KG1 (cell line): ENCODE results near the gene HP1BP3.

Experiments
- DNase-seq: peaks from one replicate; lab custom pipeline; 2025; lab: John Stamatoyannopoulos, UW

HP1BP3 gene

GRCh38 chr1:20770314-20771087 is 16.6 kb downstream of the HP1BP3 start:
- no peak for DNase-seq

DNA sequence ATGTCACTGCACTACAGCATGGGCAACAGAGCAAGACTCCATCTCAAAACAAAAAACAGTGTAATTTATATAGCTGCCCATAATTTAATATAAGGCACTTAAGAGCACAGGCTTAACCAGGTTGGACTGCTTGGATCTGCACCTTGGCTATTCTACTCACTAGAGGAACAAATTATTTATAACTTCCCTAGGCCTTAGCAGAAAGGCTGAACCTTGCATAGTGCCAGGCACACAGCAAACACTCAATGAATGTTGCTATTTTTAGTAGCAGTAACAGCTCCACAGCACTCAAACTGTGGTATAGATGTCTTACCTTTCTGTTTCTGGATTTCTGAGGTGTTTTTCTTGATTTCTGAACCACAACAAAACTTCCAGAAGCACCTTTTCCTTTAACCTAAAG is 19.8 kb downstream of the HP1BP3 start:
- DNase-seq: no peak

- no peak for DNase-seq
Observed at GRCh38 chr1:20763417-20763816, 23.7 kb downstream of the HP1BP3 start.

GRCh38 chr1:20760322-20760721 is 26.8 kb downstream of the HP1BP3 start:
- DNase-seq: no peak

DNA sequence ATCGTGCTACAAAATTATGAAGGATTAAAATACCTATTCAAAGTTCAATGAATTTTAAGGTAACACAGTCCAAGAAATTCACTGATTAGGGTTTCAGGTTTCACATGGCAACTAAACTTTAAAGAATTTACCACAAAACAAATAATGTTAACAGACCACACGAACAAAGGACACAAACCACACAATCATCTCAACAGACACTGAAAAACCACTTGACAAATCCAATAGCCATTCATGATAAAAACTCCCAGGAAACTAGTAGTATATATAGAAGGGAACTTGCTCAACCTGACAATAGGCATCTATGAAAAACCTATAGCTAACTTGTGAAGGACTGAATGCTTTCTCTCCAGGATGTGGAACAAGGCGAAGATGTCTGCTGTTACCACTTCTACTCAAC is 33.5 kb downstream of the HP1BP3 start:
- no peak for DNase-seq

DNA sequence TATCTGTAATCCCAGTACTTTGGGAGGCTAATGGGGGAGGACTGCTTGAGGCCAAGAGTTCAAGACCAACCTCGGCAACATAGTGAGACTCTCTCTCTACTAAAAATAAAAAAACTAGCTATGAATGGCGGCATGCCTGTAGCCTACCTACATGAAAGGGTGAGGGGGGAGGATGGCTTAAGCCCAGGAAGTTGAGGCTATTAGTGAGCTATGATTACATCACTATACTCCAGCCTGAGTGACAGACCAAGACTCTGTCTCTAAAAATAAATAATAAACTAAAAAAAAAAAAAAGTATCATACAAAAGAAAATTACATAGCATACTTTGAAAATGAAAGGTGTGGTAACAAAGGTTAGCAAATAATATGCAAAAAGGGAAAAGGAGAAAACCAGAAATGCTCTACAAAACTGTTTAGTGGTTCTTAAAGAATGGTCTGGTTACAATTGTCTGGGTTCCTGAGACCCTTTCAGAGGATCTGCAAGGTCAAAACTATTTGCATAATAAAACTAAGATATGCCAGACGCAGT is 35.6 kb downstream of the HP1BP3 start:
- no peak for DNase-seq

- DNase-seq: no peak
Observed at GRCh38 chr1:20742671-20743070, 44.4 kb downstream of the HP1BP3 start.

DNA sequence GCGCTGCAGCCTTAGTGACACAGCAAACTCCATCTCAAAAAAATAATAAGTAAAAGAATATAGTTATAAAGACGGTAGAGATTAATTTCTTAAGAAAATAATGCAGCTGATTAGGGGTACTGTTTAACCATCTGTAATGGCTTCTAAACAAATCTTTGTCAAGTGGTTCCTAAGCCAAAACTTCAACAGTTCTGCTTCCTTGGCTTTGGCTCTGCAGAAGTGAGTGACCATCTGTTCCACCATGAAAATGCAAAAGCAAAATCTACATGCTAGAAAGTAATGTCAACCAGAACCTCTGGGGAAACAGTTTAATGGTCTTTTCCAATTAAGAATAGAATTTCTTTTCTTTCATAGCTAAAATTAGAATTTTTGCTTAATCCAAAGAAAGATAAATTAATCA is 46.3 kb downstream of the HP1BP3 start:
- DNase-seq: no peak

DNA sequence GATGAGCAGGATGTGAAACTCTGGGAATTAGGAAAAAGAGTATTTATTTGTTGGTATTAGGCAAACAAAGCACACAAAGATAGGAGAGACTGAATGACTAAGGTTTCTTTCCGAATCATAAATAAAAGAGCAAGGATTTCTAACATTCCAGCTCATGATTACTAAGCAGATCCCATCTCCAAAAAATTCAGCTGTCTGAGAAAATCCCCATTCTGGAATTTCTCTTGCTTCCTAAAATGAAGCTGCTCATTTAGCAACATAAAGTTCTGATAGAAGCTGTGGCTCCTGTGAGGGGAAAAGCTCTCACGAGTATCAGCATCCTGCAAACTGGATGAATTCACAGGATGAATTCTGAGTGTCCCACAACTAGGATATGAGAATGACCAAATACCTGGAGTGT is 47.9 kb downstream of the HP1BP3 start:
- no peak for DNase-seq

- DNase-seq: no peak
Observed at GRCh38 chr1:20735581-20736111, 51.5 kb downstream of the HP1BP3 start.

- DNase-seq: no peak
Observed at GRCh38 chr1:20733360-20733975, 53.6 kb downstream of the HP1BP3 start.

- peak; percentile 29 for DNase-seq
Observed at GRCh38 chr1:20732588-20733359, 54.3 kb downstream of the HP1BP3 start, which contains the start of gene SH2D5. TSS of gene SH2D5 (minus strand) at chr1:20732703. CDS start at chr1:20728044, 4,659 bp downstream.

- no peak for DNase-seq
Observed at GRCh38 chr1:20732071-20732587, 55.0 kb downstream of the HP1BP3 start.

DNA sequence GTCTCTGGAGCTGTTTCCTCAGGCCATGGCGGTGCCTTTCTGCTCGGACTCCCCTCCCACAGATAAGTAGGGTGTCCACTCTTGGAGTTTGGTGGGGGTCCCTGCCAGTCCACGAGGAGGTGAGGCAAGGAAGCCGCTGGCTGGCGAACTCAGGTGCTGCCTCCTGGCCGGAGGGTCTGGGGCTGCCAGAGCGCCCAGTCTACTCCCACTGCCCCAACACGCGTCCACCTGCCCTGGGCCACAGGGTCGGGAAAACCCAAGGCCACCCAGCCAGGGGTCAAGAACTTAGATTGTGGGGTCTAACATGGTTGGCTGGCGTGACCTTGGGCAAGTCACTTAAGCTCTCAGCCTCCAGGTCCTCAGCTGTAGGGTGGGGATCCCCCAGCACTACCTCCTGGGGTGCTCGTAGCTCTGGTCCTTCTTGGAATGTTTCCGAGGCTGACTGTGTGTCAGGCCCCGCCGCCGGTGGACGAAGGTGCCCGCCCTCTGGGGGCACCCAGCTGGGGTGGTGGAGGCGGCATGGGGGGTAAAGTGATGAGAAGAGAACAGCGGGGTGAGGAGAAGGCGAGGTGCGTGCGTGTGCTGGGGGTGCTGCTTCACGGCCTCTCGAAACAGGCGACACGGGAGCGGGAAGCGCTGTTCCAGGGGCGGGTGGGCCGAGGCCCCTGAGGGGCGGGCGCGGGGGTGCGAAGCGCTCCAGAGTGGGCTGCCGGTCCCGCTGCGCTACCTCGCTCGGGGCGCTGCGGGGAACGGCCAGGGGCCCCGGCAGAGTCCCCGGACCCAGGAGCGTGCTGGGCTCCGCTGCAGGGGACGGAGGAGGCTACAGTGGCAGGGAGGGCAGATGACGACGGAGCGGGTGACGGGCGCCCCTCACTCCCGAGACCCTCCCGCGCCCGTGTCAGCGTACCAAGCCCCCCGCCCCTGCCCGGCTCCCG is 55.8 kb downstream of the HP1BP3 start:
- DNase-seq: no peak

DNA sequence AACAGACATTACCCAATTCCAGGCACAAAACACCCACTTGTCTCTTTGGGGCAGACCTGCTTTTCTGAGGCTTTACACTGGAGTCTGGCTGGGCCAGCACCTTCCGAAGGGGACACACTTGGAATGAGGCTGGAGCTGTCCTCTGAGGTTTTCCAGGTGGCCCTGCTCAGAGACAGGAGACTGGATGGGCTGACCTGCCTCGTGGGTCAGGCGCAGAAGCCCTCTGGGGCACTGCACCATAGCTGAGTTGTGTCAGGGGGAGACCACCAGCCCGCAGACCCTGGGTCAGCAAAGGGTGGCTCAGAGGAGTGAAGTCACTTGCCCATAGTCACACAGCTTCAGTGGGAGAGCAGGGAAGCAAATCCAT is 56.4 kb downstream of the HP1BP3 start:
- no peak for DNase-seq

DNA sequence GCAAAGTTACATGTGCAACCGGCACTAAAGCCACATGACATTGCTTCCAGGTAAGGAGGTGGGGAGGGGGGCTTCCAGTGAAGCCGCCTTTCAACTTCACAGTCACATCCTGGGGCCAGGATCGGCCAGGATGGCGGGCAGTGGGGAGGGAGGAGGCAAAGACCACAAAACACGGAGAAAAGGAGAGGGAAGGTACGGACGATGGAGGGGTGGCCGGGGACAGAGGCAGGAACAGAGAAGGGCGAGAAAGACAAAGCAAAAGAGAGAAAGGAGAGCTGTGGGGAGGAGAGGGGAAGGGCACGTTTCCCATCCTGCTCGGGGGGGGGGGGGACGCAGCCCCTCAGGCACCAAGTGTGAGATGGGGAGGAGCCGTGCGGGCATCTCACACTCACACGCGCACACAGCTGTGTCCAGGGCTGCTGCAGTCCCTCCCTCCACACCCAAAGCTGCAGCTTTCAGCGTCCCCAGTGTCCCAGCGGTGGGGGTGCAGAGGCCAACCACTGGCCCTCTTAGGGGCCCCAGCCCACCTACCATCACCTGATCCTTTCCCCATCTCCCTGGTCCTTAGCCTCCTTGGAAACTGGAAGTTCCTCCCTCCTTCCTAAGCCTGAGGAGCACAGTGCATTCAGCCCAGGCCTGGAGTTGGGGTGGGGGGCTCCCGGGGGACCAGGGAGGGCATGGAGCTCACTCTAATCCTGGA is 57.0 kb downstream of the HP1BP3 start:
- no peak for DNase-seq

DNA sequence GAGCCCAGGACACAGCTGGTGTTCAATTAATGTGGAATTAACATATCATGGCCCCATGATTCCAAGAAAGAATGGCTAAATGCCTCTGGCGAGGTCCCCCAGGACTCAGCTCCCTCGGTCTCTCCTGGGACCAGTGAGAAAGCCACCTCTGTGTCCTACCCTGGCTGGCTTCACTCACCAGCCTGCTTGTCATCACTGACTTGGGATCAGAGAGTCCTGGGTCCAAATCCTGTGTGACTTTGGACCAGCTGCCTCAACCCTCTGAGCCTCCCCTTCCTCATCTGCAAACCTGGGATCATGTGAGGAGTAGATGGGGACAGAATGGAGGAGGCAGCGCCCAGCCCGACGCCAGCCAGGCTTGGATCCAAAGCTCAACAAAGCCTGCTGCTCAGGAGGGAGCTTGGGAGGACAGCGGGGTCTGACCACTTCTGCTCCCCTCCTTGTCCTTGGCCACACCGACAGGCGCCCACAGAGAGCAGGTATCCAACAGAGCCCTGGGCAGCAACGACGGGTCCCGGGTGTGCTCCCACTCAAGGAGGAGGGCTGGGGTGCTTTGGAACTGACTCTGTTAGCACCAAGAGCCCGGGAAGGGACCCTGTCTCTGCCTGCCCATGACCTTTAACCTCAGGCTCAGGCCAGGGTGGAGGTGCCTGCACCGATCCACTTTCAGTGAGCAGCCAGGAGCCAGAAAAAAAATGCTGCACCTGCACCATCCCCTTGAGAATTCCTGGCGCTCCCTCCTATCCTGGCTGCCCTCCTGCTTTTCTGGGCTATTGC is 57.8 kb downstream of the HP1BP3 start:
- no peak for DNase-seq

GRCh38 chr1:20728371-20729154 is 58.5 kb downstream of the HP1BP3 start:
- no peak for DNase-seq
